Hindlimb muscle (tissue), 1 donor: ENCODE data around the gene DLGAP5. TPM values are rescaled to one million over a fixed set of nuclear protein-coding genes. Genes with fewer than 3 reads are reported as not detected.

Experiments used
- DNase-seq: peaks from one replicate; pipeline ENCODE4 v3.0.0-alpha.2; 2013
- polyA plus RNA-seq: library from polyadenylated mRNA; unstranded; fragments of 120-200 nt; gene quantifications from one replicate; pipeline ENCODE4 v1.2.1, GENCODE V29; 2013; ENCODE audit not compliant: insufficient read length

DLGAP5 gene
- 8.3 TPM for polyA plus RNA-seq

DNA sequence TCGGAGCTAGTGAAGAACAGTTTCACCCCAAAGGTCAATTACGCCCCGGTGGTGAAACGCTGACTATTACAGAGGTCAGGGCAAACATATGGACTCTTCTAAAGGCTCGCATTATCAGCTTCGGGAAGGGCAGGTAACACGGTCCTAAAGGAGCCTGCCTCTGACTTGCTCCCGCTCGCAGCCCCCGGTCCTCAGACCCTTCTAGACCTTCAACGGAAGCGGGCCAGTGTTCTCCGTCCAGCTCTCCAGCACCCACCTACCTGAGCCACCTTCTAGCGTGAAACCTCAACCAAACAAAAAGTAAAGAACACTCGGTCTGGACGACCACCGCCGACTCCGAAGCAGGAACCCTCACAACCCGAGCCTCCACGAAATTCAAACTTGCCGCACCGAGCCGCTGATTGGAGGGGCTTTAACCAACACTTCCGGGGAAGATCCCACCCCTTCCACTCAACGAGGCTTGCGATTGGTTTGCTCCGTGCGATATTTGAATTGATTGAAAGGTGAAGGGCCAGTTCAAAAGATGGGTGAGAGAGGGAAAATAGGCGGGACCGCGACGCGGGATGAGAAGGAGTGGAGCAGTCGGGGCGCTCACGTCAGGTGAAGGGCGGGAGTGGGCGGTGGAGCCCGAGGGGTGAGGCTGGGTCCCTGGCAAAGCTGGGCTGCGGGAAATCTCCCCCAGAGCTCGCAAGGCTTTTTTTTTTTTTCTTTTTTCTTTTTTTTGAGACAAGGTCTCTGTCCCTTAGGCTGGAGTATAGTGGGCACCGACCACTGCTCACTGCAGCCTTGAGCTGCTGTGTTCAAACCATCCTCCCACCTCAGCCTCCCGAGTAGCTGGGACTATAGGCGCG lies at the start of gene DLGAP5:
Gene DLGAP5, minus strand, starts transcription at position 383 of the 851 bp plus-strand sequence. CDS start 2,406 bp downstream, outside the sequence.
- DNase-seq = peak; percentile 95

- no peak for DNase-seq
Observed at GRCh38 chr14:55240526-55241178, 49.3 kb upstream of the DLGAP5 start.

GRCh38 chr14:55239320-55239719 lies 47.9 kb upstream of the DLGAP5 start:
- no peak for DNase-seq

GRCh38 chr14:55238019-55238680 lies 46.8 kb upstream of the DLGAP5 start:
- no peak for DNase-seq

- DNase-seq = no peak
Observed at GRCh38 chr14:55233591-55233990, 42.2 kb upstream of the DLGAP5 start.

GRCh38 chr14:55228261-55228660 lies 36.9 kb upstream of the DLGAP5 start:
- no peak for DNase-seq

- DNase-seq = no peak
Observed at GRCh38 chr14:55223364-55223763, 32.0 kb upstream of the DLGAP5 start.

GRCh38 chr14:55221968-55222367 lies 30.6 kb upstream of the DLGAP5 start:
- no peak for DNase-seq

DNA sequence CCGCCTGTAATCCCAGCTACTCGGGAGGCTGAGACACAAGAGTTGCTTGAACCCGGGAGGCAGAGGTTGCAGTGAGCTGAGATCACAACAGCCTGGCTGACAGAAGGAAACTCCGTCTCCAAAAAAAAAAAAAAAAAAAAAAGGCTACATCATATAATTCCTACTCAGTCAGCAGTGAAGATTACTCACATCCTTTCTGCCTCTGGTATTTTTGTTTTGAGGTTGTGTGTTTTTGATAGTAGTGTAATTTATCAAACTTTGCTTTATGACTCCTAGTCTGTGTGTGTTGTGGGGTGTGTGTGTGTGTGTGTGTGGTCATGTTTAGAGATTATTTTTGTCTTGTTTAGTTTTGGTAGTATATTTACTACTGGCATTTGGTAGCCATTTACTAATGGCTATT lies 29.8 kb upstream of the DLGAP5 start:
- DNase-seq = no peak

DNA sequence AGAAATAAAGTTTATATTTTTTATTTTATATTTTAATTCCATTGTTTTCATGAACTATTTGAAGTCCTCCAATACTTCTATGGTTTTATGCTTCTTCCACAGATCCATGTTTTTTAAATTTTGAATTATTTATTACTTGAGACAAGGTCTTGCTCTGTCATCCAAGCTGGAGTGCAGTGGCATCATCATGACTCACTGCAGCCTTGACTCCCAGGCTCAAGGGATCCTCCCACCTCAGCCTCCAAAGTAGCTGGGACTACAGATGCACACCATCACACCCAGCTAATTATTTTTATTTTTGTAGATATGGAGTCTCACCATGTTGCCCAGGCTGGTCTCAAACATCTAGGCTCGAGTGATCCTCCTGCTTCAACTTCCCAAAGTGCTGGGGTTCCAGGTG lies 28.8 kb upstream of the DLGAP5 start:
- DNase-seq = no peak

- DNase-seq = no peak
Observed at GRCh38 chr14:55212634-55213033, 21.2 kb upstream of the DLGAP5 start.

DNA sequence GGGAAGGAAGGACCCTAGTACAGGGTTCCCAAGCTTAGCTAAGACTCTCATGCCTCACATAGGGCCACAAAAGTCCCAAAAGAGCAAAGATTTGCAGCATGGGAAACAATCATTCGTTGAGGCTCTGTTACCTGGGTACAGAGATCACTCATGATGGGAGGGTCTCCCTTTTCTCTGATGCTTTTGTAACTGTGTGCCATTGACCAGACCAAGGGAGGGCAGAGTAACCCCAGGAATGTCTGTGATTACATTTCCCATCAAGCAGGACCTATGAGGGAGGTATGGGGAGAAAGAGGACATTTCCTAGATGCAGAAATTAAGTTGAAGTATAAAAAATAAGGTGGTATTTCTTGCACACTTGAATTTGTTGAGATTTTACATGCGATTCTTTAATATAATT lies 16.4 kb upstream of the DLGAP5 start:
- DNase-seq = no peak

GRCh38 chr14:55206175-55206693 lies 14.8 kb upstream of the DLGAP5 start:
- DNase-seq = no peak

GRCh38 chr14:55201219-55202101 lies 10.1 kb upstream of the DLGAP5 start:
- no peak for DNase-seq

GRCh38 chr14:55200651-55201050 lies 9.3 kb upstream of the DLGAP5 start:
- DNase-seq = no peak

DNA sequence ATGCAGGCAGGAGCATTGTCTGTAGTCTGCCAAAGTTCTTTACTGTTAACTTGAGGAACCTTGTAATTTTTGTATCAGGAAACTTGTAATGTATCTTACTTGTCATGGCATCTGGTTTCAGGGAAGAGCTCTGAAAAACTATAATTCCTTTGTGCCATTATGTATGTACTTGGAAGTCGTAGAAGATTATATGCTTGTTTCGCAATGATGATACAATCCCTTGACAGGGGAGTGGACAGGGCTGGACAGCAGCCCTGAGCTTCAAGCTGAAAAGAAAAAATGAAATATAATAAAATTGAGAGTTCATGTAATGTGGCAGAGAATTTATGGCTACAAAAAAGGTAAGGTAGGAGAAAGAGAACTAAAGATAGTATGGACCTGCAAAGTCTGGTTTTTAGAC lies 7.4 kb upstream of the DLGAP5 start:
- no peak for DNase-seq

- no peak for DNase-seq
Observed at GRCh38 chr14:55194656-55195355, 3.4 kb upstream of the DLGAP5 start.

- no peak for DNase-seq
Observed at GRCh38 chr14:55192054-55192621, 753 bp upstream of the DLGAP5 start.

DNA sequence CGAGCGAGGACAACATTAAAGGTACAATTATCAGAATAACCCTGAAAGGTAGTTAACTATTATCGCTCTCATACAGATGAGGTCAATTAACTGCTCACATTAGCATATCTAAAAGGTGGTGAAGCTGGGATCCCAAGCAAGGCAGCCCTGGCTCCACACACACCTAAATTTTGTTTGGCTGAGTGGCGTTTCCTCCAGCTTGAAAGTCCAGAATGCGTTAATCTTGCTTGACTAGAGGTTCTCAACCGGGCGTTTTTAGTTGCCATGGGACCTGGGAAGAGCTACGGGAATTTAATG lies 531 bp downstream of the DLGAP5 start:
- DNase-seq = no peak

DNA sequence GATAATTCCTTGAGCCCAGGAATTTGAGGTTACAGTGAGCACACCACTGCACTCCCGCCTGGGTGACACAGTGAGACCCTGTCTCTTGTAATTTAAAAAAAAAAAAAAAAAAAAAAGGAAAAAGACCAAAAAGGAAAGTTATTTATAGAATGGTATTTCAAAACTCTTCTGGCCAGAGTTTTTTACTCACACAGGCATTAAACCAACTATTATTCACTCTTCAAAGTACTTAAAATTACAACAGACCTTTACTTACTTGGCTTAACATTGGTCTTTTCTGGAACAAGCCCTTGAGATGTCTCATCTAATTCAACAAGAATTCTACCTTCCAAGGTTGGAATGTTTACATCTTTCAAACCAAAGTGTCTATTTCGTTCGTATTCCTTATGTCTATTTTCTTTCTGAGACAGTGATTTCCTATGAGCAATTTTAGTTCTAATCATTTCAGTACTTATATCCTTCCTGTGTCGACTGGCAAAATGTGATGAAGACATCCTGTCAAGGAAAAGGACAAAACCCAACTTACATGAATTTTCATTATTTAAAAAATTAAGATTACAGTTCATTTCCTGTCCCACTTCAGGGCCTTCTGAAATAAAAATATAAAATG lies 2.6 kb downstream of the DLGAP5 start:
- DNase-seq = no peak

DNA sequence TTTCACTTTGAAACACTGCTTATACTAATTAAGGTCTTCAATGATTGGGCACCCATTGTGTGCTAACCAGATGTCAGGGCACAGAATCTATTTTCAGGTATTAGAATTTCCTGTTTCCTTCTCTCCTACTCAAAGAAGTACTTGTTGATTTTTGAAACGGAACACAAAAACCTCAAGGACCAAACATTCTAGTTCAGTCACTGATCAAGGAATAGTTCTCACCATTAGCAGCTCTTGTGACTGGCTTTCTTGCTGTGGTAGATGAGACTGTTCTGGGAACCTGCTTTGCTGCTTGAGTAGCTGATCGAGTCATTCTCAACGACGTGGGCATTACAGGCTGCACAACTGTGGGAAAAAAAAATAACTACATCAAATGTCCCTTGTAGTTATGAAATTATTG lies 11.0 kb downstream of the DLGAP5 start:
- no peak for DNase-seq
